COLO829 (cell line): ENCODE results near the gene SF3A2.

ENCODE experiments used
- DNase-seq: peaks from one replicate; pipeline ENCODE4 v3.0.0; 2012; ENCODE audit warnings: low spot score

Gene SF3A2

DNA sequence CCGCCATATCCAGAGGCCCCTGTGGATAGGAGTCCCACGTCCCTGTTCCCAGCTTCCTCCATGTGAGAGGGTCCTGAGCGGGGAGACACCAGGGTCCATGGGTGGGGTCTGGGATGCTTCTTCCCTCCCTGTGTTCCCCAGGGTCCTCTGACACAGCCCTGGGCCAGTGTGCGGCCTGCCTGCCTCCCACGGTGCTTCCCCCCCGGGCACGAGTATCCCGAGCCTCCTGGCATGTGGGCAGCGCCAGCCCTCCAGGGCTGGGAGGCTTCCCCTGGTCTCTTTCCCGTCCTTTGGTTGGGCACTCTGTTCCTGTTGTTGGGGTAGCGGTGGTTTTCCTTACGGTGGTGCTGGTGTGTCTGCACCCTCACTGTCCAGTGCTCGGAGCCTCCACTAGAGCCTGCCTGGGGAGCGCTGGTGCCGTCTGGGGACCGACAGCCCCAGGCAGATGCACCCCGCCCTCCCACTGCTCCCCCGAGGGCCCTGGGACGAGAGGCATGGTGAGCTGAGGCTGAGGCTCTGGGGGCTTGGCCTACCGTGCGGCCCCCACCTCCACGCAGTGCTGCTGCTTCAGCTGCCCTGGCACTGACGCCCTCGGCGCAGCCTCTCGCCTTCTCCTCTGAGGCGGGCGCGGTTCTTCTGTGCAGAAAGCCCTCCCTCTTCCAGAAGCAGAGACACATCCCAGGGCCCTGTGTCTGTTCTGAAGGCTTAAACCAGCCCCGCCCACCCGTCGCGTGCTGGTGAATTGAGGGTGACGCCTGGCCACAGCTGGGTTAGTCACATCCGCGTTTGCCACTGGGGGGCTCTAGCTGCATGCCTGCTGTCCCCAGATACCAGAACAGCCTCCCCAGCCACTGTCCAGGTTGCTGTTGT lies 28.4 kb upstream of the SF3A2 start:
- no peak for DNase-seq

- no peak for DNase-seq
Measured at GRCh38 chr19:2208975-2209374, 27.6 kb upstream of the SF3A2 start.

- no peak for DNase-seq
Measured at GRCh38 chr19:2209408-2209807, 27.2 kb upstream of the SF3A2 start.

DNA sequence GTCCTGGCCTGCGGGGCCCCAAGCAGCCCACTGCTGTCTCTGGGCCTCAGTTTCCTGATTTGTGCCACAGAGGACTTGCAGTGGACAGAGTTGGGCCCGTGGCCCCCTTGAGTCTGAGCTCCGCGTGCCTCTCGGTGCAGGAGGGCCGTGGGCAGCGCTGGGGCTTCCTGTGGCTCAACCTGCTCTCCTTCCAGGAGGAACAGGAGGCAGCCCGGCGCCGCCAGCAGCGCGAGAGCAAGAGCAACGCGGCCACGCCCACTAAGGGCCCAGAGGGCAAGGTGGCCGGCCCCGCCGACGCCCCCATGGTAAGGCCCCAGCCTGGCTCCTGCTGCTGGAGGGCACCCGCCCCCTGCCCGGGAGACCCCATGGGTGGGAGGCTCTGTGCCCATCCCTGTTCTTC lies 26.4 kb upstream of the SF3A2 start:
- DNase-seq = no peak

DNA sequence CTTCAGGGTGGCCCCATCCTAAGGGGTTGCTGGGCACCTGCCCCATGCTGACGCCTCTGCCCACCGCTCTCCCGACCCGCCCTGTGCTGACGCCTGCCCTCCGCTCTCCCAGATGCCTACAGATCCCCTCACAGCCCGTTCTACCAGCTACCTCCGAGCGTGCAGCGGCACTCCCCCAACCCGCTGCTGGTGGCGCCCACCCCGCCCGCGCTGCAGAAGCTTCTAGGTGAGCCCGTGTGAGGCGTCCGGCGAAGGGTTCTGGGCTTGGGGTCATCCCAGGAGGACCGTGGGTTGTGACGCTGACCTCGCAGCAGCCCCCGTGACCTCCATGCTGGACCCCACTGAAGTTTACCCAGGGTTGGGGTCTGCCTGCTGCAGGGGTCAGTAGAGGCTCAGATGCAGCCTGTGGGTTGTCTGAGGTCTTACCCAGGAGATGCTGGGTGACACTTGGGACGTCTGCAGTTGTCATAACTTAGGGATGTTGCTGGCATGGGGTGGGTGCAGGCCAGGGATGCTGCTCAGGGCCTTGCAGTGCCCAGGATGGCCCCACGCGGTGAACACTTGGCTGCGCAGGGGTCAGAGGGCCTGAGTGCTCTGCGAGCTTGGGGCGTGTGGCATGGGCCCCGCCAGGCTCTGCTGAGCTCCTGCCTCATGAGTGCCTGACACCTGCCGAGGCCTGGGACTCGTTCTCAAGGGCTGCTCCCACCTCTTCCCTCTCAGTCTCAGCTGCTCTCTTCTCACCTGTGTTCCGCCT lies 25.5 kb upstream of the SF3A2 start:
- no peak for DNase-seq

DNA sequence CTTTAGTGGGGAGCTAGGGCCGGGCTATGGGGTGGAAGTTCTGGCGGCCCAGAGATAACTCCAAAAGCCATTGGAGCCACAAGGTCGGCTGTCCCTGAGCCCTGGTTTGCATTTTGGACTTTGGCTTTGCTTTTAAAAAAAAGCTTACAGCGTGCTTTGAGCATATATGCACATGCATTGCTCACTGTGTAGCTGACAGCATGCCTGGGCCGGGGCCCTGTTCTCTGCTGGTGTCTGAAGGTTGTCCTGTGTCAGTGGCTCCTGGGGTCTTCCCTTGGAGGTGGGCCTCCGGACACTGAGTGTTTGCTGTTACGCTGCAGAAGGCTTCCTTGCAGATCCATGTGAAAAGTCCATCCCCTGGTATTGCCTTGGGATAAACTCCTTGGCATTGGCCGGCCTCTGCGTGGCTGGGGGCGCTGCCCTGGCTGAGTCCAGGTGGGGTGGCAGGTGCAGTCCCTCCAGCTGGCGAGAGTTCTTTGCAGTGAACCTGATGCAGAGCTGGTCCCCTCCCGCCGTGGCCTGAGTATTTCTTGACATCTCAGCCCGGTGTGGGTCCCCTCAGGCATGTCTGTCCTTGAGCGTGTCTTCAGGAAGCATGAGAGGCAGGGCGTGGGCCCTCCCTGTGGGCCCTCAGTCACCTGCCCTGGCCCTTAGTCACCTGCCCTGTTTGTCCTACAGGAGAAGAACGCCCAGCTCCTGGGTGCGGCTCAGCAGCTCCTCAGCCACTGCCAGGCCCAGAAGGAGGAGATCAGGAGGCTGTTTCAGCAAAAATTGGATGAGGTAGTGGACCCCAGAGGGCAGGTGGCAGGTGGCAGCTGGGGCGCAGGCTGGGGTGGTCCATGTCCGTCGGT lies 23.5 kb upstream of the SF3A2 start:
- DNase-seq = no peak

DNA sequence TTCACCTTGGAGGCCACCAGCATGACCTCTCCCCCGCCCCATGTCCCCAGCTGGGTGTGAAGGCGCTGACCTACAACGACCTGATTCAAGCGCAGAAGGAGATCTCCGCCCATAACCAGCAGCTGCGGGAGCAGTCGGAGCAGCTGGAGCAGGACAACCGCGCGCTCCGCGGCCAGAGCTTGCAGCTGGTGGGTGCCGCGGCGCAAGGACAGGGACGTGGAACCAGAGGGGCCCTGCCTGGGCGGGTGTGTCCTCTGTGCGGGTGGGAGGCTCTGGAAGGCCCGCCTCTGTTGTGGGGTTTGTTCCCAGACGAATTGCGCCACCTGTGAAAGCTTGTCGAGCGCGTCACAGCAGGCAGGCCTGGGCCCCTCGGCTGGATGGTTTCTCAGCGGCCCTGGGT lies 22.8 kb upstream of the SF3A2 start:
- no peak for DNase-seq

DNA sequence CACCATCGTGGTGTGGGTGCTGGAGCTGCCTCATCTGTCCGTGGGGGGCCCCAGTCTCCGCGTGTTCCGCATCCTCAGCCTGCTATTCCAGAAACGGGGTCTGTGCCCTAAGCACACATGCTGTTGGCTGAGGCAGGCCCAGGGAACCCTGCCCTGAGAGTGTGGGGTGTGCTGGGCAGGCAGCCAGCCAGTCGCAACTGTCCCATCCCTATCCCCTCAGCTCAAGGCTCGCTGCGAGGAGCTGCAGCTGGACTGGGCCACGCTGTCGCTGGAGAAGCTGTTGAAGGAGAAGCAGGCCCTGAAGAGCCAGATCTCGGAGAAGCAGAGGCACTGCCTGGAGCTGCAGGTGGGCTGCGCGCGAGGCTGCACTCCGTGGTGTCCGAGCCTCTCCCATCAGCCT lies 22.4 kb upstream of the SF3A2 start:
- DNase-seq = no peak

DNA sequence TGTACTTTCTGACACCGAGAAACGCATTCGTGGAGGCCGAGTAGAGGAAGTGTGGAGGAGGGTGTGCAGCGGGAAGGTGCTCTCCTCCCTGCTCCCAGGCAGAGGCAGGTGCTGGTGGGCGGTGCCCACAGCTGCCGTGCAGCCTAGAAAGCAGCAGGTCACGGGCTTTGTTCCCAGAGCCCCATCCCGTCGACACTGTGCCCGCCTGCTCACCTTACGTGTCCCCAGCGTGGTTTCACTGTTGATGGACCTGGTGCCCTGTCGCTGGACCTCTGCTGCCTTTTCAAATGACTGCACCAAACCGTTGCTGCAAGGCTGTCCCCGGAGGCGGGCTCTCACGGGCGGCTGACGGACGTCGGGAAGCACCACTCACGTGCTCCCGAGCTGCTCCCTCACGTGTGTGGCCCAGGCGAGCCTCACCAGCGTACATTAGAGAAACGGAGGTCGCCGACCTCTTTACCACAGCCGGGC lies 21.3 kb upstream of the SF3A2 start:
- DNase-seq = no peak

GRCh38 chr19:2216361-2217225 lies 20.0 kb upstream of the SF3A2 start:
- no peak for DNase-seq

DNA sequence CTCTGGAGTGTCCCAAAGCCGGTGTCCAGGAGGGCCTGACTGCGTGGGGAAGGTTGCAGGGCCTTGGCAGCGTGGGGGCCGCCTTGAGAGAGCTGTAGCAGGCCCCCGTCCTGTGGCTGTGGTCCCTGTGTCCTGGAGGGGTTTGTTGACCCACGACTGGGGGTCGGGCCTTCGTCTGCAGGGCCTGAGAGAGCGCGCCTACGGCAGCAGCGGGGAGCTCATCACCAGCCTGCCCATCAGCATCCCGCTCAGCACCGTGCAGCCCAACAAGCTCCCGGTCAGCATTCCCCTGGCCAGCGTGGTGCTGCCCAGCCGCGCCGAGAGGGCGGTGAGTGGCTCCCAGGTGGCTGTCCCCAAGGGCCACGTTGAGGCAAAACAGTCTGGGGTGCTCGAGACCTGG lies 19.0 kb upstream of the SF3A2 start:
- no peak for DNase-seq

DNA sequence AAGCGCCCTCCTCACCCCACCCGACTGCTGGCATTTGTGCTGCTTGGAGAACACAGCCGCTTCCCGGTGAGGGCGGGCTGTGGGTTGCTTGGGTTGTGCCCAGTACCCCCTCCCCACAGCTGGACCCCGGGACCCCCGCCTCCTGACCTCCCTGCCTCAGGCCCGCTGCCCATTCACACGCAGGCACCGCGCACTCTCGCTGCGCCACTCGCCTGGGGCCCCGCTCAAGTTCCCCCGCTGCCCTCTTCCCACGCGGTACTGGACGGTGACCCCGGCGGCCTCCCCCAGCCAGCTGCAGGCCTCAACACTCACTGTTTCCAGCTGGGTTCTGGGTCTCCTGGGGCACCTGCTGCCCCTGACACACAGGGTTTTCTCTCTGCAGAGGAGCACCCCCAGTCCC lies 16.9 kb upstream of the SF3A2 start:
- no peak for DNase-seq

GRCh38 chr19:2221250-2221831 lies 15.3 kb upstream of the SF3A2 start:
- no peak for DNase-seq

DNA sequence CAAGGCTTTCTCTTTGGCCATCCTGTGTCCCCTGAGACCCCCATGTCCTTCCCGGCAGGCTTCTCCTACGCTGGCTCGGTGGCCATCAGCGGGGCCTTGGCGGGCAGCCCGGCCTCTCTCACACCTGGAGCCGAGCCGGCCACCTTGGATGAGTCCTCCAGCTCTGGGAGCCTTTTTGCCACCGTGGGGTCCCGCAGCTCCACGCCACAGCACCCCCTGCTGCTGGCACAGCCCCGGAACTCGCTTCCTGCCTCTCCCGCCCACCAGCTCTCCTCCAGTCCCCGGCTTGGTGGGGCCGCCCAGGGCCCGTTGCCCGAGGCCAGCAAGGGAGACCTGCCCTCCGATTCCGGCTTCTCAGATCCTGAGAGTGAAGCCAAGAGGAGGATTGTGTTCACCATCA lies 14.7 kb upstream of the SF3A2 start:
- no peak for DNase-seq

- DNase-seq = no peak
Measured at GRCh38 chr19:2223391-2223790, 13.2 kb upstream of the SF3A2 start.

GRCh38 chr19:2223959-2224358 lies 12.7 kb upstream of the SF3A2 start:
- no peak for DNase-seq

DNA sequence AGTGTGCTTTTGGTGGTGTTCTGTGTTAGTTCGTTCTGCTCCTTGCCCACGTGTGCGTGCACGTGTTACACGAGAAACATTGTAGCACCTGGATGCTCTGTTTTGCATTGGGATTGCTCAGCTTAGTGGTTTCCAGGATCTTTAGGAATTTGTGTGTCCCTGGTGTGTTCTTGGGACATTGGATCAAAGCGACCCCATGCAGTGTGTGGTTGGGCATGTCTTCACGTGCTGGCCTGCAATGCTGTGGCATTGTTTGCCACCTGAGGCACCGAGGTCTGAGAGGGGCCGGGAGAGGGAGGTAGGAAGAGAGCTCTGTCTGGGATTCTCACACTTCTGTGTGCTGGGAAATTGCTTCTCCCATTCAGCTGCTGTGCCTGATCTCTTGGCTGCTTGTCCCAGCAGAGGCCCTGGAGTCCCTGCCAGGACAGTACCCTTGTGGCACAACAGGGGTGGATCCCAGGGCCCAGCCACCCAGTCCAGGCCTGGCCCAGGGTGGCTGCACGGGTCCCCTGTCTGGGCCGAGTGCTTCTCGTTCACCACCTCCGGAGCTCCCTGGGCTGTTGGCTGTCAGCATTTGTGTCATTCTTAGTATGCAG lies 11.8 kb upstream of the SF3A2 start:
- no peak for DNase-seq

DNA sequence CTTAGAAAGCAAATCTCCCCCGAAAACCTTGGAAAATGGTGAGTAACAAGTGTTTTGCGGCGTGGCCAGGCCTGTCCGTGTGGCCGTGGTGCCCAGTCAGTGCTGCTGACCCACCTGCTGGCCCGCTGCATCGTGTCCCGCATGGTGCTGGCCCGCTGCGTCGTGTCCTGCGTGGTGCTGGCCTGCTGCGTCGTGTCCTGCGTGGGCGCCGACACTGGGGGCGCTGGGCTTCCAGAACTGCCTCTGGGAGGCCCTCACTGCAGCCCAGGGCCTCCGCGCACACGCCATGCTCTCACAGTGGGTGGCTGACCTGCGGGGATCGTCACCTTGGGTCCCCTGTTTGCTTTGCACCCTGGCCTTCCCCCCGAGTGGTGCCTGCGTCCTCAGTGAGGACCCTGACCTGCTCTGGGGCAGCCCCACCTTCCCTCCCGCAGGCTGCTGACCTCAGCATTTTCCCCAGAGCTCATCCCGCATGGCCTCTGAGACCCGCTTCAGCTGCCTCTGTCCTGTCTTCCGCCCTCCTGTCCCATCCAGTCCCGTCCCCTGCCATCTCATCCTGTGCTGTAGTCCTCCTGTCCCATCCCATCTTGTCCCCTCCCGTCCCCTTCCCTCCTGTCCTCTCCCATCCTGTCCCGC lies 11.1 kb upstream of the SF3A2 start:
- DNase-seq = no peak

- DNase-seq = no peak
Measured at GRCh38 chr19:2226051-2226839, 10.4 kb upstream of the SF3A2 start.
